ENCODE results near the gene PSMG3.

The PSMG3 gene

GRCh38 chr7:1569833-1570632 is at the start of gene PSMG3:
Gene PSMG3 (minus strand): TSS chr7:1570032. CDS start chr7:1569339, 693 bp downstream.
- DNase-seq (ENCODE audit: low read depth in 2 of 2): peak; percentile 87 to 90

GRCh38 chr7:1618475-1618874 is 48.6 kb upstream of the PSMG3 start:
- DNase-seq (ENCODE audit: low read depth in 2 of 2): no peak

GRCh38 chr7:1617957-1618356 is 48.1 kb upstream of the PSMG3 start:
- DNase-seq (ENCODE audit: low read depth in 2 of 2): no peak

- no peak for DNase-seq (ENCODE audit: low read depth in 2 of 2)
Measured at GRCh38 chr7:1616741-1617140, 46.9 kb upstream of the PSMG3 start.

- DNase-seq (ENCODE audit: low read depth in 2 of 2): no peak
Measured at GRCh38 chr7:1611708-1612241, 41.9 kb upstream of the PSMG3 start.

- DNase-seq (ENCODE audit: low read depth in 2 of 2): no peak
Measured at GRCh38 chr7:1610678-1611302, 41.0 kb upstream of the PSMG3 start.

- no peak for DNase-seq (ENCODE audit: low read depth in 2 of 2)
Measured at GRCh38 chr7:1610013-1610677, 40.3 kb upstream of the PSMG3 start.

- no peak for DNase-seq (ENCODE audit: low read depth in 2 of 2)
Measured at GRCh38 chr7:1609023-1609422, 39.2 kb upstream of the PSMG3 start.

GRCh38 chr7:1608318-1608717 is 38.5 kb upstream of the PSMG3 start:
- DNase-seq (ENCODE audit: low read depth in 2 of 2): no peak

- DNase-seq (ENCODE audit: low read depth in 2 of 2): no peak
Measured at GRCh38 chr7:1607696-1608095, 37.9 kb upstream of the PSMG3 start.

- DNase-seq (ENCODE audit: low read depth in 2 of 2): no peak
Measured at GRCh38 chr7:1607001-1607400, 37.2 kb upstream of the PSMG3 start.

GRCh38 chr7:1604383-1604782 is 34.6 kb upstream of the PSMG3 start:
- DNase-seq (ENCODE audit: low read depth in 2 of 2): no peak

GRCh38 chr7:1603346-1604225 is 33.8 kb upstream of the PSMG3 start:
- DNase-seq (ENCODE audit: low read depth in 2 of 2): no peak

GRCh38 chr7:1602386-1602785 is 32.6 kb upstream of the PSMG3 start:
- no peak for DNase-seq (ENCODE audit: low read depth in 2 of 2)

- DNase-seq (ENCODE audit: low read depth in 2 of 2): no peak
Measured at GRCh38 chr7:1601956-1602355, 32.1 kb upstream of the PSMG3 start.

GRCh38 chr7:1599640-1600395 is 30.0 kb upstream of the PSMG3 start:
- no peak for DNase-seq (ENCODE audit: low read depth in 2 of 2)

GRCh38 chr7:1598961-1599639 is 29.3 kb upstream of the PSMG3 start:
- no peak for DNase-seq (ENCODE audit: low read depth in 2 of 2)

GRCh38 chr7:1598286-1598685 is 28.5 kb upstream of the PSMG3 start:
- no peak for DNase-seq (ENCODE audit: low read depth in 2 of 2)

GRCh38 chr7:1597791-1598190 is 28.0 kb upstream of the PSMG3 start:
- DNase-seq (ENCODE audit: low read depth in 2 of 2): no peak

GRCh38 chr7:1597066-1597760 is 27.4 kb upstream of the PSMG3 start:
- DNase-seq (ENCODE audit: low read depth in 2 of 2): no peak
